ENCODE results near the gene PRKCA. TPM values are rescaled to one million over a fixed set of nuclear protein-coding genes. Genes with fewer than 3 reads are reported as not detected.

Gene PRKCA
- total and polyA plus RNA-seq, 12 donors = 1.6 to 27.6 (median 10.5) TPM

DNA sequence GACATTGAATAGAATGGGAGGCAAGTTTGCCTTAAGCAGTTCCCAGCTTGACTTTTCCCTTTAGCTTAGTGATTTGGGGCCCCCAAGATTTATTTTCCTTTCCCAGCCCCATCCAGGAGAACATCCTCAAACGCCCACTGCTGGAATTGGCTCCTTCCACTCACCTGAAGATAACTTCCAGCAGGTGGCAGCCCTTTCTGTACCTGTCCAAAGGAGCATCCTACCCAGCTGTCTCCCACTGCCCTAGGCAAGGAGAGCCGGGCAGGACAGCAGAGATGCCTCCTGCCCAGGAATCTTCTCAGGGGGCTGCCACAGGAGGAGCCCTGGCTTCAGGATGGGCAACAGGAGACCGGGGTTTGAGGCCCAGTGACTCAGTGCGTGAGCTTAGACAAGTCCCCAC lies 538.9 kb downstream of the PRKCA start:
- no peak overlapping the region for H3K4me3 ChIP-seq
- H3K27ac ChIP-seq = no peak overlapping the region
- intact Hi-C loops (cut with DNase I) = no loop called here
- DNase-seq = no peak
- peaks cover 0 to 44% (median 22%) of the 10 kb centered on the region in 7 donors for H3K27me3 ChIP-seq
- no peaks in the 10 kb centered on the region for H3K4me1 ChIP-seq
- no peak for ATAC-seq
- no peaks in the 10 kb centered on the region for H3K36me3 ChIP-seq
- TF ChIP-seq, protein P1, sequence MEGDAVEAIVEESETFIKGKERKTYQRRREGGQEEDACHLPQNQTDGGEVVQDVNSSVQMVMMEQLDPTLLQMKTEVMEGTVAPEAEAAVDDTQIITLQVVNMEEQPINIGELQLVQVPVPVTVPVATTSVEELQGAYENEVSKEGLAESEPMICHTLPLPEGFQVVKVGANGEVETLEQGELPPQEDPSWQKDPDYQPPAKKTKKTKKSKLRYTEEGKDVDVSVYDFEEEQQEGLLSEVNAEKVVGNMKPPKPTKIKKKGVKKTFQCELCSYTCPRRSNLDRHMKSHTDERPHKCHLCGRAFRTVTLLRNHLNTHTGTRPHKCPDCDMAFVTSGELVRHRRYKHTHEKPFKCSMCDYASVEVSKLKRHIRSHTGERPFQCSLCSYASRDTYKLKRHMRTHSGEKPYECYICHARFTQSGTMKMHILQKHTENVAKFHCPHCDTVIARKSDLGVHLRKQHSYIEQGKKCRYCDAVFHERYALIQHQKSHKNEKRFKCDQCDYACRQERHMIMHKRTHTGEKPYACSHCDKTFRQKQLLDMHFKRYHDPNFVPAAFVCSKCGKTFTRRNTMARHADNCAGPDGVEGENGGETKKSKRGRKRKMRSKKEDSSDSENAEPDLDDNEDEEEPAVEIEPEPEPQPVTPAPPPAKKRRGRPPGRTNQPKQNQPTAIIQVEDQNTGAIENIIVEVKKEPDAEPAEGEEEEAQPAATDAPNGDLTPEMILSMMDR (IDR thresholded peaks at IDR 0.05) = no peak
- 39 to 61% methylated on average over 4 of the region's 4 CpGs for WGBS, 2 donors
- peaks cover 0 to 2% (median 0%) of the 10 kb centered on the region in 11 donors for H3K9me3 ChIP-seq

DNA sequence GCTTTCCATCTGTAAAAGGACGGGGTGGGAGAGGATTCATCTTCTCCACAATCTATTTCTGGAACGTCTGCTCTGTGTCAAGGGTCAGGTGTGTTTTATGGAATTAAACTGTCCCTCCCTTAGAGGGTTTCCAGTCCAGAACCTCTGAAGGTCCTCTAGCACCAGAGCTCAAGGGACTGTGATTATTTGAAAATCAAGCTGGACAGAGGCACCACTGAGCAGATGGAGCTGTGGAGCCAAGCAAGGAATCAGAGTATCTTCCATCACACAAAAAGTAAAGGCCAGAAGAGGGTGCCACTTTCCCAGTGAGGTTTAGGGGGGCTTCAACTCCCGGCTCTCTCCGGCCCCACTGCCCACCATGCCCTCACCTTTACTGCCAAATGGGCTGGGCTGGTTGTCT lies 539.3 kb downstream of the PRKCA start:
- H3K4me1 ChIP-seq = no peaks in the 10 kb centered on the region
- no peak overlapping the region for H3K27ac ChIP-seq
- 51 to 58% methylated on average over 3 to 4 of the region's 4 CpGs for WGBS, 2 donors
- TF ChIP-seq, protein P1 (IDR thresholded peaks at IDR 0.05) = no peak
- no peak overlapping the region for H3K4me3 ChIP-seq
- peaks cover 0 to 40% (median 18%) of the 10 kb centered on the region in 7 donors for H3K27me3 ChIP-seq
- intact Hi-C loops (cut with DNase I) = no loop called here
- H3K9me3 ChIP-seq = peaks cover 0 to 5% (median 0%) of the 10 kb centered on the region in 11 donors
- ATAC-seq (no peak), DNase-seq (no peak)
- no peaks in the 10 kb centered on the region for H3K36me3 ChIP-seq

DNA sequence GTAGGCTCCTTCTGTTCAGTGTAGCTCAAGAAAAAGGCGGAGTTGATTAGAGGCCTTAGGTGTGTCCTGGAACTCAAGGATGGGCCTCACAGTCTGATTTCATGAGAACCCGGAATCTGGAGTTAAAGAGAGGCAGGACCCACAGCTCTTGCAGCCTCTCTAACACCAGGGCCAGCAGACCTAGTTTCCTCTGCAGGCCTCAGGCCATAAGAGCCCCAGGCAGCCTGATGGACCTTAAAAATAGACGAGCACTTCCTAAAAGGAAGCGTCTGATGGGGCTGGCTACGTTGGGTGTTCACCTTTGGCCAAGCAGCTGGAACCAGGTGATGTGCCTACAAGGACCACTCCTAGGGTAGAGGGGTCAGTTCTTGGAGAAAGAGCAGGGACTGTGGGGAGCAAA lies 540.1 kb downstream of the PRKCA start:
- intact Hi-C loops (cut with DNase I) = no loop called here
- Histone ChIP-seq H3K27me3 (peaks cover 0 to 32% (median 12%) of the 10 kb centered on the region in 7 donors), H3K4me1 (no peaks in the 10 kb centered on the region), H3K36me3 (no peaks in the 10 kb centered on the region), H3K27ac (no peak overlapping the region), H3K9me3 (peaks cover 0 to 8% (median 0%) of the 10 kb centered on the region in 11 donors), H3K4me3 (no peak overlapping the region)
- ATAC-seq (no peak), DNase-seq (no peak)
- 75 to 79% methylated on average over 5 of the region's 5 CpGs for WGBS, 2 donors
- TF ChIP-seq, protein P1 (IDR thresholded peaks at IDR 0.05) = no peak

DNA sequence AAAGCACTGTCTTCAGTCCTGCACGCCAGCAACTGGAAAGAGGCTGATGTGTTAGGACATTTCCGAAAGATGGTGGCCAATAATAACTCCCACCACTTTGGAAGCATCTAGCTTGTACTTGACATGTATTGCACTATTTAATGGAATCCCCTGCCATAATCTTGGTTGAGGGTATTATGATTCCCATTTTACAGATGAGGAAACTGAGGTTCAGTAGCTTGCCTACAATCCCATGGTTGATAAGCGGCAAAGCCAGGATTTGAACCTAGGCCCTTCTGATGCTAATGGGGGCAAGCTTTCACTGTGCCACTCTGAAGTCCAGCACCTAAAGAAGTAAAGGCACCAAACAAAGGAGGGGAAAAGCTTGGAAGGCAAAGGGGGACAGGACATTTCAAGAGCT lies 540.5 kb downstream of the PRKCA start:
- DNase-seq = no peak
- H3K27me3 ChIP-seq = peaks cover 0 to 28% (median 7%) of the 10 kb centered on the region in 7 donors
- ATAC-seq = no peak
- H3K4me1 ChIP-seq = no peaks in the 10 kb centered on the region
- H3K27ac ChIP-seq = no peak overlapping the region
- H3K4me3 ChIP-seq = no peak overlapping the region
- H3K36me3 ChIP-seq = no peaks in the 10 kb centered on the region
- H3K9me3 ChIP-seq = peaks cover 0 to 8% (median 0%) of the 10 kb centered on the region in 11 donors
- WGBS, 2 donors = 95 to 97% methylated on average over 3 of the region's 3 CpGs
- TF ChIP-seq, protein P1 (IDR thresholded peaks at IDR 0.05) = no peak
- intact Hi-C loops (cut with DNase I) = no loop called here

Measured in heart right ventricle (tissue), 16 donors.